ENCODE data around the gene SRSF6. TPM values are rescaled to one million over a fixed set of nuclear protein-coding genes. Genes with fewer than 3 reads are reported as not detected.

The SRSF6 gene
- total and polyA plus RNA-seq, 2 of the 4 experiments (the other 2 are of a cell fraction): 72.4 to 134 TPM

DNA sequence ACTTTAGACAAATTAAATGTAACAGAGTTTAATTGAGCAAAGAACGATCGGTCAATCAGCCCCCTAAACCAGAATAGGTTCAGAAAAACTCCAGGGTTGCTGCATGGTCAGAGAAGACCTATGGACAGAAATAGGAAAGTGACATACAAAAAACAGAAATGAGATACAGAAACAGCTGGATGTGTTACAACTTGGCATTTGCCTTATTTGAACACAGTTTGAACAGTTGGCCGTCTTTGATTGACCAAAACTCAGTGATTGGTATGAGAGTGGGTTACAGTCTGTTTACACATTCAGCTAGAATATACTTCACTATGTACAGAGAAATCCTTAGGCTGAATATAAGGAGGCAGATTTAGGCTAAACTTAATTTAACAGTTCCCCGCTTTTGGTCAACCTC lies 19.9 kb downstream of the SRSF6 start:
- H3K9ac ChIP-seq (ENCODE audit: low read depth, low read length): no peak overlapping the region
- no peak overlapping the region for H2BK5ac ChIP-seq (ENCODE audit: low read depth, low read length, poor library complexity, severe bottlenecking)
- no peak overlapping the region for H2BK15ac ChIP-seq (ENCODE audit: low read depth, low read length)
- peaks cover 4% of the 10 kb centered on the region; the same call in 1 of the 2 replicates for H3K9me3 ChIP-seq (ENCODE audit: control insufficient read depth, insufficient read depth, low read length)
- H3K4me1 ChIP-seq (ENCODE audit: control insufficient read depth, insufficient read depth, low read length): no peaks in the 10 kb centered on the region
- no peak overlapping the region for H2BK20ac ChIP-seq (ENCODE audit: low read depth, low read length)
- no peak overlapping the region for H4K8ac ChIP-seq (ENCODE audit: low read depth in 2 of 2, low read length in 2 of 2)
- 0 out of 2 replicates have a peak, but pooled peaks cover under 1% of the 10 kb centered on the region for H3K36me3 ChIP-seq (ENCODE audit: control insufficient read depth, insufficient read depth, low read length)
- DNase-seq (no peak), ATAC-seq (ENCODE audit: low read depth) (no peak)
- no peaks in the 10 kb centered on the region for H3K79me1 ChIP-seq (ENCODE audit: low read depth in 1 of 2, low read length in 2 of 2)
- no peak overlapping the region for H3K4me2 ChIP-seq (ENCODE audit: low read depth, low read length)
- no peak overlapping the region for H3K56ac ChIP-seq (ENCODE audit: extremely low read depth, insufficient read depth, low read length)
- H3K27ac ChIP-seq (ENCODE audit: insufficient read depth, low read length): no peak overlapping the region
- H2BK120ac ChIP-seq (ENCODE audit: low read depth, low read length): no peak overlapping the region
- no peak overlapping the region for H2AFZ ChIP-seq (replicated peaks; ENCODE audit: low read length, poor library complexity)
- no peak overlapping the region for H4K91ac ChIP-seq (ENCODE audit: insufficient read depth, low read depth, low read length)
- BruUV-seq (replicated peaks): no TSS peak
- no peak overlapping the region for H3K4ac ChIP-seq (ENCODE audit: low read depth, low read length)
- in situ Hi-C loops (cut with MboI; ENCODE audit: low sequenced_read_pairs) (no loop called here), intact Hi-C loops (cut with micrococcal nuclease) (no loop called here), dilution Hi-C loops (cut with HindIII; ENCODE audit: low sequenced_read_pairs, unreplicated experiment) (no loop called here)
- H2AK5ac ChIP-seq (ENCODE audit: low read depth, low read length): no peak overlapping the region
- H3K9me1 ChIP-seq (ENCODE audit: insufficient read depth, low read length): peaks cover 2% of the 10 kb centered on the region; the same call in 1 of the 2 replicates
- TF ChIP-seq RAD21 (IDR thresholded peaks at IDR 0.05; ENCODE audit: low read length) (no peak), BHLHE40 (IDR thresholded peaks at IDR 0.05; ENCODE audit: low read depth, low read length) (no peak), MAZ (IDR thresholded peaks at IDR 0.05; ENCODE audit: borderline replicate concordance, low read depth, low read length) (no peak), MAFK (IDR thresholded peaks at IDR 0.05; ENCODE audit: low read depth, low read length) (no peak), CEBPB (IDR thresholded peaks at IDR 0.05; ENCODE audit: low read depth, low read length) (no peak), CTCF (conservative IDR thresholded peaks at IDR 0.05; ENCODE audit: low read depth, low read length) (no peak)
- no peak overlapping the region for H3K18ac ChIP-seq (ENCODE audit: low read depth, low read length)
- no peak overlapping the region for H3K23ac ChIP-seq (ENCODE audit: low read depth, low read length)
- POLR2A ChIA-PET (ENCODE audit: unreplicated experiment): no interaction called here
- peaks cover 1% of the 10 kb centered on the region for H3K27me3 ChIP-seq (ENCODE audit: control insufficient read depth, insufficient read depth, low read length)
- no peak overlapping the region for H3K4me3 ChIP-seq (ENCODE audit: insufficient read depth, low read depth, low read length)
- no peaks in the 10 kb centered on the region for H4K20me1 ChIP-seq (ENCODE audit: insufficient read depth, low read length)
- no peak overlapping the region for H4K5ac ChIP-seq (ENCODE audit: low read depth, low read length)
- WGBS, 2 experiments (ENCODE audit: extremely low coverage in 2 of 2, insufficient read length in 1 of 2): no CpG with 5 or more reads among the region's 4 CpGs
- no peak overlapping the region for H2AK9ac ChIP-seq (replicated peaks; ENCODE audit: low read depth, low read length, poor library complexity)
- no peak overlapping the region for H3K14ac ChIP-seq (replicated peaks; ENCODE audit: low read depth, low read length)
- CTCF ChIA-PET: no interaction called here
